ENCODE results near the gene FAM131A.

GRCh38 chr3:184344579-184345316 lies 7.3 kb downstream of the FAM131A start:
- TF ChIP-seq CTCF (conservative IDR thresholded peaks at IDR 0.05 in 1 of 2, IDR thresholded peaks at IDR 0.05 in 1 of 2; ENCODE audit: extremely low read depth in 1 of 2, insufficient read depth in 1 of 2, low read depth in 1 of 2, low read length in 2 of 2) (no peak), EZH2 (IDR thresholded peaks at IDR 0.05; ENCODE audit: borderline replicate concordance, low read length) (no peak)

All from mammary epithelial cell (primary cell).